Measurements from ENCODE around the gene PRKAG2.
A peak's percentile ranks its signal among the peaks of the same experiment; 100 is the strongest.

PRKAG2 gene

GRCh38 chr7:151876899-151877777, at the start of gene PRKAG2:
PRKAG2 (minus strand) TSS chr7:151877115; CDS start chr7:151876620, 495 bp downstream.
- TF ChIP-seq REST (IDR thresholded peaks at IDR 0.05; ENCODE audit: low read depth), result no peak
- peak; percentile 92 for TF ChIP-seq MAX (IDR thresholded peaks at IDR 0.05)
- no peak for TF ChIP-seq ZBTB7A (IDR thresholded peaks at IDR 0.05; ENCODE audit: low read depth)
- no peak; the same call in none of the 2 replicates for TF ChIP-seq TCF12 (IDR thresholded peaks at IDR 0.05; ENCODE audit: low read depth)
- no peak for TF ChIP-seq CEBPB (IDR thresholded peaks at IDR 0.05)
- TF ChIP-seq TAF1 (IDR thresholded peaks at IDR 0.05; ENCODE audit: low read depth), result no peak
- no peak for TF ChIP-seq USF1 (IDR thresholded peaks at IDR 0.05)
- no peak for TF ChIP-seq EP300 (IDR thresholded peaks at IDR 0.05; ENCODE audit: borderline replicate concordance)
- no peak for TF ChIP-seq TEAD4 (IDR thresholded peaks at IDR 0.05)
- no peak; the same call in 1 of the 2 replicates for TF ChIP-seq NFIC (IDR thresholded peaks at IDR 0.05)
- peak; percentile 68; the same call in 1 of the 2 replicates for TF ChIP-seq EGR1 (IDR thresholded peaks at IDR 0.05)
- no peak for TF ChIP-seq FOXM1 (IDR thresholded peaks at IDR 0.05; ENCODE audit: borderline replicate concordance, low read depth)
- TF ChIP-seq YY1 (IDR thresholded peaks at IDR 0.05; ENCODE audit: low read depth), result no peak

GRCh38 chr7:151926336-151926712, 49.4 kb upstream of the PRKAG2 start:
- no peak for TF ChIP-seq REST (IDR thresholded peaks at IDR 0.05; ENCODE audit: low read depth)
- TF ChIP-seq TCF12 (IDR thresholded peaks at IDR 0.05; ENCODE audit: low read depth), result no peak
- no peak for TF ChIP-seq EGR1 (IDR thresholded peaks at IDR 0.05)
- TF ChIP-seq CEBPB (IDR thresholded peaks at IDR 0.05), result no peak
- no peak for TF ChIP-seq ZBTB7A (IDR thresholded peaks at IDR 0.05; ENCODE audit: low read depth)
- TF ChIP-seq NFIC (IDR thresholded peaks at IDR 0.05), result no peak
- TF ChIP-seq CREB1 (IDR thresholded peaks at IDR 0.05; ENCODE audit: low read depth), result no peak

GRCh38 chr7:151925446-151926335, 48.8 kb upstream of the PRKAG2 start:
- no peak for TF ChIP-seq TCF12 (IDR thresholded peaks at IDR 0.05; ENCODE audit: low read depth)
- no peak for TF ChIP-seq CREB1 (IDR thresholded peaks at IDR 0.05; ENCODE audit: low read depth)
- no peak for TF ChIP-seq REST (IDR thresholded peaks at IDR 0.05; ENCODE audit: low read depth)
- TF ChIP-seq FOXM1 (IDR thresholded peaks at IDR 0.05; ENCODE audit: borderline replicate concordance, low read depth), result no peak
- TF ChIP-seq EGR1 (IDR thresholded peaks at IDR 0.05), result no peak
- no peak for TF ChIP-seq TAF1 (IDR thresholded peaks at IDR 0.05; ENCODE audit: low read depth)
- no peak for TF ChIP-seq TEAD4 (IDR thresholded peaks at IDR 0.05)
- TF ChIP-seq USF1 (IDR thresholded peaks at IDR 0.05), result no peak

- TF ChIP-seq MAX (IDR thresholded peaks at IDR 0.05) (no peak), TEAD4 (IDR thresholded peaks at IDR 0.05) (no peak), NFIC (IDR thresholded peaks at IDR 0.05) (no peak), FOXM1 (IDR thresholded peaks at IDR 0.05; ENCODE audit: borderline replicate concordance, low read depth) (no peak), CREB1 (IDR thresholded peaks at IDR 0.05; ENCODE audit: low read depth) (no peak), YY1 (IDR thresholded peaks at IDR 0.05; ENCODE audit: low read depth) (no peak)
Measured at GRCh38 chr7:151924508-151924907, 47.6 kb upstream of the PRKAG2 start.
